ENCODE results near the gene FAM8A1.

Gene FAM8A1

GRCh38 chr6:17602888-17603287, 2.8 kb downstream of the FAM8A1 start:
- FAIRE-seq: no peak

- FAIRE-seq: no peak
Measured at GRCh38 chr6:17606606-17607005, 6.5 kb downstream of the FAM8A1 start.

- no peak for FAIRE-seq
Measured at GRCh38 chr6:17610835-17611234, 10.7 kb downstream of the FAM8A1 start.

GRCh38 chr6:17612048-17612447, 11.9 kb downstream of the FAM8A1 start:
- no peak for FAIRE-seq

GRCh38 chr6:17615794-17616193, 15.7 kb downstream of the FAM8A1 start:
- no peak for FAIRE-seq

GRCh38 chr6:17621003-17621402, 20.9 kb downstream of the FAM8A1 start:
- no peak for FAIRE-seq

GRCh38 chr6:17622144-17622543, 22.0 kb downstream of the FAM8A1 start:
- FAIRE-seq: no peak

- no peak for FAIRE-seq
Measured at GRCh38 chr6:17624396-17624795, 24.3 kb downstream of the FAM8A1 start.

- no peak for FAIRE-seq
Measured at GRCh38 chr6:17628873-17629272, 28.8 kb downstream of the FAM8A1 start.

GRCh38 chr6:17629824-17630510, 29.9 kb downstream of the FAM8A1 start:
- no peak for FAIRE-seq

- no peak for FAIRE-seq
Measured at GRCh38 chr6:17630511-17631073, 30.5 kb downstream of the FAM8A1 start.

GRCh38 chr6:17632934-17633333, 32.8 kb downstream of the FAM8A1 start:
- no peak for FAIRE-seq

- FAIRE-seq: no peak
Measured at GRCh38 chr6:17633465-17634188, 33.5 kb downstream of the FAM8A1 start.

- FAIRE-seq: no peak
Measured at GRCh38 chr6:17635568-17635967, 35.5 kb downstream of the FAM8A1 start.

GRCh38 chr6:17638212-17638715, 38.2 kb downstream of the FAM8A1 start:
- no peak for FAIRE-seq

GRCh38 chr6:17640477-17640917, 40.4 kb downstream of the FAM8A1 start:
- no peak for FAIRE-seq

- no peak for FAIRE-seq
Measured at GRCh38 chr6:17648745-17649144, 48.6 kb downstream of the FAM8A1 start.

GRCh38 chr6:17650656-17651309, 50.7 kb downstream of the FAM8A1 start:
- FAIRE-seq: no peak

- FAIRE-seq: no peak
Measured at GRCh38 chr6:17653198-17653882, 53.2 kb downstream of the FAM8A1 start.

- no peak for FAIRE-seq
Measured at GRCh38 chr6:17656092-17656491, 56.0 kb downstream of the FAM8A1 start.

- no peak for FAIRE-seq
Measured at GRCh38 chr6:17656644-17657043, 56.5 kb downstream of the FAM8A1 start.
